Natural killer cell (primary cell): Measurements from ENCODE around the gene FOXO1. TPM values are rescaled to one million over a fixed set of nuclear protein-coding genes. Genes with fewer than 3 reads are reported as not detected.

Source experiments
- ATAC-seq, 3 donors: fragments of 150-1000 bp in 2 of 3; fragments of 200-7000 bp in 1 of 3; cut with Tn5 transposase; 1 replicate in 1 of 3; 2 replicates in 2 of 3; pipeline ENCODE4 v1.10.0; 2021; ENCODE audit warnings: mild to moderate bottlenecking in 2 of 3, moderate library complexity in 2 of 3
- DNase-seq, 2 donors: peaks; one replicate each; pipeline versions ENCODE4 v3.0.0 to v3.0.0-alpha.2; 2013 to 2021; ENCODE audit warnings: mixed read lengths in 1 of 2
- H3K27ac ChIP-seq: one replicate; pipeline ENCODE4 v1.5.1; 2013; ENCODE audit warnings: mild to moderate bottlenecking, low read length
- H3K27me3 ChIP-seq: one replicate; pipeline ENCODE4 v1.6.1; 2013; ENCODE audit warnings: low read length; ENCODE audit not compliant: control insufficient read depth, insufficient read depth
- H3K36me3 ChIP-seq: one replicate; pipeline ENCODE4 v1.6.1; 2013; ENCODE audit warnings: low read length; ENCODE audit not compliant: control insufficient read depth, insufficient read depth
- H3K4me1 ChIP-seq: one replicate; pipeline ENCODE4 v1.6.1; 2013; ENCODE audit warnings: low read length; ENCODE audit not compliant: control insufficient read depth, insufficient read depth
- H3K4me3 ChIP-seq: one replicate; pipeline ENCODE4 v1.5.1; 2013; ENCODE audit warnings: low read length
- H3K9me3 ChIP-seq: one replicate; pipeline ENCODE4 v1.6.1; 2013; ENCODE audit warnings: low read length; ENCODE audit not compliant: control insufficient read depth, insufficient read depth
- H3K27ac Mint-ChIP-seq, 2 donors: one replicate each; pipeline ENCODE4 v1.8.0; 2022; ENCODE audit warnings: mild to moderate bottlenecking in 2 of 2, mixed read lengths in 2 of 2, moderate library complexity in 1 of 2
- H3K27me3 Mint-ChIP-seq, 2 donors: one replicate each; pipeline ENCODE4 v1.8.0; 2022; ENCODE audit warnings: low read depth in 2 of 2, mixed read lengths in 2 of 2
- H3K36me3 Mint-ChIP-seq: one replicate; pipeline ENCODE4 v1.8.0; 2022; ENCODE audit warnings: mixed read lengths
- H3K4me1 Mint-ChIP-seq, 2 donors: one replicate each; pipeline ENCODE4 v1.8.0; 2022; ENCODE audit warnings: mixed read lengths in 2 of 2
- H3K4me3 Mint-ChIP-seq: one replicate; pipeline ENCODE4 v1.8.0; 2022; ENCODE audit warnings: mild to moderate bottlenecking, moderate library complexity, mixed read lengths
- H3K9me3 Mint-ChIP-seq, 2 donors: one replicate each; pipeline ENCODE4 v1.8.0; 2022; ENCODE audit warnings: mixed read lengths in 2 of 2
- CTCF ChIP-seq: fragments of 200-600 bp; IDR thresholded peaks from one replicate; pipeline ENCODE4 v1.8.0; 2022; ENCODE audit warnings: antibody characterized with exemption
- WGBS: methylation state at CpG from one replicate; pipeline ENCODE4 v1.1.7; 2013; ENCODE audit warnings: missing lambda C conversion rate; ENCODE audit not compliant: insufficient coverage; 5-methylcytosine and 5-hydroxymethylcytosine counted together
- intact Hi-C: fragments of 100-400 bp; cut with micrococcal nuclease; formaldehyde crosslinking; loops from one replicate; pipeline ENCODE4 v1.14.2; 2022
- total RNA-seq, 4 donors: library from RNA; stranded (reverse); fragments of 120-200 nt in 1 of 4; gene quantifications; one replicate each; pipeline versions ENCODE4 v1.2.3 to v1.2.4, GENCODE V29; 2013 to 2022

The FOXO1 gene
- total RNA-seq, 3 donors from 2014 or later (not counting 1 experiment from before 2014, with no cell fraction given) = 23.9 to 29.8 (median 27.6) TPM

GRCh38 chr13:40672765-40673397 lies 6.4 kb upstream of the FOXO1 start:
- no peak for ATAC-seq
- Histone ChIP-seq H3K4me3 (no peak overlapping the region), H3K4me1 (peaks cover 5% of the 10 kb centered on the region), H3K27me3 (no peaks in the 10 kb centered on the region), H3K9me3 (no peaks in the 10 kb centered on the region), H3K27ac (no peak overlapping the region), H3K36me3 (no peaks in the 10 kb centered on the region)
- Mint-ChIP-seq H3K27me3 (no peaks in the 10 kb centered on the region), H3K4me3 (no peak overlapping the region), H3K9me3 (no peaks in the 10 kb centered on the region), H3K27ac (no peak overlapping the region), H3K4me1 (peaks cover 7 to 8% of the 10 kb centered on the region in 2 donors), H3K36me3 (no peaks in the 10 kb centered on the region)
- WGBS = 73% methylated on average over 2 of the region's 4 CpGs
- no peak for DNase-seq
- intact Hi-C loops = no loop called here
- TF ChIP-seq CTCF = no peak

- no peak overlapping the region for H3K27ac Mint-ChIP-seq
Observed at GRCh38 chr13:40671956-40672764, 5.7 kb upstream of the FOXO1 start.

GRCh38 chr13:40670307-40670706 lies 3.9 kb upstream of the FOXO1 start:
- DNase-seq = no peak
- Mint-ChIP-seq H3K36me3 (no peaks in the 10 kb centered on the region), H3K4me1 (peaks cover 15 to 16% of the 10 kb centered on the region in 2 donors), H3K27ac (no peak overlapping the region), H3K9me3 (no peaks in the 10 kb centered on the region), H3K27me3 (no peaks in the 10 kb centered on the region), H3K4me3 (no peak overlapping the region)
- Histone ChIP-seq H3K9me3 (no peaks in the 10 kb centered on the region), H3K4me3 (no peak overlapping the region), H3K27ac (no peak overlapping the region), H3K27me3 (no peaks in the 10 kb centered on the region), H3K36me3 (no peaks in the 10 kb centered on the region), H3K4me1 (peaks cover 12% of the 10 kb centered on the region)
- no peak for ATAC-seq
- WGBS = 100% methylated on average over 1 of the region's 2 CpGs
- intact Hi-C loops = no loop called here
- TF ChIP-seq CTCF = no peak

More at GRCh38 chr13:40671956-40672764, 5.7 kb upstream of the FOXO1 start:
- Histone ChIP-seq H3K4me1 (peaks cover 12% of the 10 kb centered on the region), H3K9me3 (no peaks in the 10 kb centered on the region), H3K36me3 (no peaks in the 10 kb centered on the region), H3K27ac (no peak overlapping the region), H3K27me3 (no peaks in the 10 kb centered on the region), H3K4me3 (no peak overlapping the region)
- no peak overlapping the region for H3K4me3 Mint-ChIP-seq
- ATAC-seq (no peak), DNase-seq (no peak)
- H3K9me3 Mint-ChIP-seq = no peaks in the 10 kb centered on the region
- no peaks in the 10 kb centered on the region for H3K36me3 Mint-ChIP-seq
- no peaks in the 10 kb centered on the region for H3K27me3 Mint-ChIP-seq
- TF ChIP-seq CTCF = no peak
- WGBS = no CpG with 5 or more reads among the region's 1 CpG
- intact Hi-C loops = no loop called here
- H3K4me1 Mint-ChIP-seq = peaks cover 14 to 15% of the 10 kb centered on the region in 2 donors
